22Rv1 (cell line): ENCODE results near the gene C16orf96.

ENCODE experiments used
- CTCF ChIP-seq: fragments of 450-650 bp; IDR thresholded peaks from 2 replicates; pipeline ENCODE4 v1.5.1; 2017; ENCODE audit warnings: mild to moderate bottlenecking
- ZFX ChIP-seq: fragments of 450-650 bp; IDR thresholded peaks from 2 replicates; pipeline ENCODE4 v1.6.1; 2017; ENCODE audit warnings: antibody characterized with exemption, borderline replicate concordance

GRCh38 chr16:4648917-4649316, 92.8 kb downstream of the C16orf96 start:
- TF ChIP-seq CTCF (no peak), ZFX (no peak)
